ENCODE measurements around the gene RASL10B.
A peak's percentile ranks its signal among the peaks of the same experiment; 100 is the strongest.

RASL10B gene

GRCh38 chr17:35786941-35787432 is 55.5 kb downstream of the RASL10B start:
- H3K4me3 ChIP-seq (ENCODE audit: low read depth, low read length): no peak overlapping the region
- DNase-seq (ENCODE audit: low read depth): no peak

- H3K4me3 ChIP-seq (ENCODE audit: low read depth, low read length): no peak overlapping the region
- peak; percentile 90 for DNase-seq (ENCODE audit: low read depth)
These were observed 57.3 kb downstream of the RASL10B start for GRCh38 chr17:35788477-35789368.

DNA sequence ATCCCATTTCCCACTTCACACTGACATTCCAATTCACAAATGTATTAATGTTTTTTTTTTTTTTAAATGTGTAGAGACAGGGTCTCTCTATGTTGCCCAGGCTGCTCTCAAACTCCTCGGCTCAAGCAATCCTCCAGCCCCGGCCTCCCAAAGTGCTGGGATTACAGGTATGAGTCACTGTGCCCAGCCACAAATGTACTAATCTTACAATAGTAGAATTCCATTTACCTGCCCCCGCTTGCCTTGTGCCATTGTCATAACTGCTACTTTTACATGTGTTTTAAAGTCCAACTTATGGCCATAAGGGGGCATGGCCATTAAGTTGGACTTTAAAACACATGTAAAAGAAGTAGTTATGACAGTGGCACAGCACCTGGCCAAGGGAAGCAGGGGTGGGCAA is 59.4 kb downstream of the RASL10B start:
- no peak for DNase-seq (ENCODE audit: low read depth)
- H3K4me3 ChIP-seq (ENCODE audit: low read depth, low read length): no peak overlapping the region

GRCh38 chr17:35791681-35792350 is 60.4 kb downstream of the RASL10B start:
- no peak overlapping the region for H3K4me3 ChIP-seq (ENCODE audit: low read depth, low read length)
- no peak for DNase-seq (ENCODE audit: low read depth)

Measured in skeletal muscle cell (primary cell).